Ascending aorta (tissue), 2 donors: ENCODE data around the gene OPRL1. TPM values are rescaled to one million over a fixed set of nuclear protein-coding genes. Genes with fewer than 3 reads are reported as not detected.
A peak's percentile ranks its signal among the peaks of the same experiment; 100 is the strongest.

Source experiments
- DNase-seq, 2 donors: peaks; one replicate each; pipeline ENCODE4 v3.0.0-alpha.2; 2019; ENCODE audit warnings: low spot score in 2 of 2
- H3K27ac ChIP-seq, 2 donors: fragments of 200-600 bp; sonication (generic); one replicate each; pipeline ENCODE4 v1.5.1; 2016 to 2017; ENCODE audit warnings: mild to moderate bottlenecking in 1 of 2
- H3K27me3 ChIP-seq: fragments of 200-600 bp; sonication (generic); one replicate; pipeline ENCODE4 v1.5.1; 2017
- H3K36me3 ChIP-seq, 2 donors: fragments of 200-600 bp; sonication (generic); one replicate each; pipeline ENCODE4 v1.5.1; 2016
- H3K4me1 ChIP-seq, 2 donors: fragments of 200-600 bp; sonication (generic); one replicate each; pipeline ENCODE4 v1.5.1; 2016 to 2017; ENCODE audit warnings: mild to moderate bottlenecking in 1 of 2
- H3K4me3 ChIP-seq, 2 donors: fragments of 200-600 bp; sonication (generic); one replicate each; pipeline ENCODE4 v1.5.1; 2016 to 2017; ENCODE audit warnings: mild to moderate bottlenecking in 1 of 2
- H3K9me3 ChIP-seq, 2 donors: fragments of 200-600 bp; sonication (generic); one replicate each; pipeline ENCODE4 v1.5.1; 2016
- CTCF ChIP-seq, 3 experiments: fragments of 200-600 bp in 2 of 3; fragments of 450-650 bp in 1 of 3; sonication (generic) in 2 of 3; IDR thresholded peaks; one replicate each; pipeline ENCODE4 v1.5.1; 2016 to 2019; ENCODE audit warnings: antibody characterized with exemption in 3 of 3, mild to moderate bottlenecking in 1 of 3, moderate library complexity in 1 of 3
- intact Hi-C: fragments of 100-400 bp; cut with DNase I; formaldehyde crosslinking; loops from one replicate; pipeline ENCODE4 v1.15.1; 2023
- total RNA-seq: library from RNA; depleted of rRNA; stranded (reverse); fragments of >200 nt; gene quantifications from one replicate; pipeline ENCODE4 v1.1.0, GENCODE V29; 2016

OPRL1 gene
- total RNA-seq, 1 donor from 2014 or later = 0.21 TPM

GRCh38 chr20:64082126-64082731 is 2.3 kb downstream of the OPRL1 start:
- no peaks in the 10 kb centered on the region for H3K9me3 ChIP-seq
- H3K4me1 ChIP-seq = peaks cover 17 to 30% of the 10 kb centered on the region in 2 donors
- no peak for TF ChIP-seq CTCF (IDR thresholded peaks at IDR 0.05)
- intact Hi-C loops = loop anchor here (5.0 kb wide), 1 partner anchor 40 kb away; no protein-coding TSS in a partner anchor
- H3K4me3 ChIP-seq = no peak overlapping the region
- no peak overlapping the region for H3K27ac ChIP-seq
- no peaks in the 10 kb centered on the region for H3K36me3 ChIP-seq
- DNase-seq = no peak
- H3K27me3 ChIP-seq = peaks cover 7% of the 10 kb centered on the region

GRCh38 chr20:64082820-64083377 is 3.0 kb downstream of the OPRL1 start:
- Histone ChIP-seq H3K36me3 (no peaks in the 10 kb centered on the region), H3K4me3 (peak overlapping the region; percentile 54 to 74), H3K27me3 (peaks cover 7% of the 10 kb centered on the region), H3K27ac (no peak overlapping the region), H3K4me1 (peaks cover 17 to 30% of the 10 kb centered on the region in 2 donors), H3K9me3 (no peaks in the 10 kb centered on the region)
- intact Hi-C loops = loop anchor here (5.0 kb wide), 1 partner anchor 39 kb away; no protein-coding TSS in a partner anchor
- no peak for TF ChIP-seq CTCF (IDR thresholded peaks at IDR 0.05)
- no peak for DNase-seq

- Histone ChIP-seq H3K4me3 (peak overlapping the region; percentile 54 to 74), H3K36me3 (no peaks in the 10 kb centered on the region), H3K27me3 (peaks cover 7% of the 10 kb centered on the region), H3K27ac (no peak overlapping the region), H3K4me1 (peaks cover 16 to 25% of the 10 kb centered on the region in 2 donors), H3K9me3 (no peaks in the 10 kb centered on the region)
- peak; percentile 40 to 62 (median 52) for TF ChIP-seq CTCF (IDR thresholded peaks at IDR 0.05)
- intact Hi-C loops = loop anchor here (5.0 kb wide), 1 partner anchor 39 kb away; no protein-coding TSS in a partner anchor
- peak in 1 of 2 donors; percentile 81 for DNase-seq
Observed at GRCh38 chr20:64083378-64083803, 3.5 kb downstream of the OPRL1 start.

- DNase-seq = no peak
- Histone ChIP-seq H3K9me3 (no peaks in the 10 kb centered on the region), H3K27ac (no peak within 1 kb of the TSS), H3K27me3 (peaks cover 7% of the 10 kb centered on the region), H3K4me3 (peak within 1 kb of the TSS; percentile 54 to 74), H3K4me1 (peaks cover 9 to 18% of the 10 kb centered on the region in 2 donors), H3K36me3 (no peaks in the 10 kb centered on the region)
- intact Hi-C loops = loop anchor here (5.0 kb wide), 1 partner anchor 38 kb away; no protein-coding TSS in a partner anchor
- no peak for TF ChIP-seq CTCF (IDR thresholded peaks at IDR 0.05)
Observed at GRCh38 chr20:64083804-64084684, 4.2 kb downstream of the OPRL1 start, which contains the start of gene LKAAEAR1. Gene LKAAEAR1 (minus strand): TSS chr20:64084398. CDS start chr20:64084219, 179 bp downstream.

- Histone ChIP-seq H3K27ac (no peak overlapping the region), H3K4me1 (peaks cover 6 to 15% of the 10 kb centered on the region in 2 donors), H3K27me3 (peaks cover 7% of the 10 kb centered on the region), H3K9me3 (no peaks in the 10 kb centered on the region), H3K36me3 (no peaks in the 10 kb centered on the region), H3K4me3 (peak overlapping the region in 1 of 2 donors; percentile 74)
- TF ChIP-seq CTCF (IDR thresholded peaks at IDR 0.05) = no peak
- intact Hi-C loops = loop anchor here (5.0 kb wide), 1 partner anchor 38 kb away; no protein-coding TSS in a partner anchor
- no peak for DNase-seq
Observed at GRCh38 chr20:64084685-64085152, 4.8 kb downstream of the OPRL1 start.
